H1 (cell line): ENCODE results near the gene ANO9. TPM values are rescaled to one million over a fixed set of nuclear protein-coding genes. Genes with fewer than 3 reads are reported as not detected.
A peak's percentile ranks its signal among the peaks of the same experiment; 100 is the strongest.
"Not testable (repeated sequence)": the region's sequence is repeated elsewhere in the genome, so short reads cannot be mapped to it uniquely, and the experiment has no call there.

Source experiments
- CTCF ChIA-PET: fragments of 300-600 bp; sonication (Branson Sonifier 250); formaldehyde crosslinking; loops from one replicate; lab custom pipeline; 2021; ENCODE audit not compliant: partially characterized antibody; lab: Charles Lee
- POLR2A ChIA-PET: fragments of 300-600 bp; sonication (Branson Sonifier 250); formaldehyde crosslinking; loops from one replicate; lab custom pipeline; 2021; ENCODE audit warnings: inconsistent platforms; ENCODE audit not compliant: partially characterized antibody; lab: Charles Lee
- DNase-seq, 2 experiments: peaks; one replicate each; pipeline versions ENCODE4 v3.0.0 to v3.0.0-alpha.2; 2010 to 2022; ENCODE audit warnings: low spot score in 2 of 2, low read depth in 1 of 2, mixed read lengths in 1 of 2
- FAIRE-seq: peaks from 2 replicates; lab custom pipeline; 2011; peaks lifted over from hg19 to GRCh38; lab: Jason Lieb, UNC
- H2AFZ ChIP-seq: 2 replicates; pipeline ENCODE4 v1.8.1; 2012; ENCODE audit warnings: low read length, inconsistent platforms
- H2AK5ac ChIP-seq: 2 replicates; pipeline ENCODE4 v1.6.1; 2013; ENCODE audit warnings: low read depth, low read length
- H2BK120ac ChIP-seq: replicated peaks from 2 replicates; pipeline ENCODE3; 2013; ENCODE audit warnings: low read depth, low read length, inconsistent platforms
- H2BK12ac ChIP-seq: 2 replicates; pipeline ENCODE4 v1.6.1; 2013; ENCODE audit warnings: low read depth, low read length
- H2BK15ac ChIP-seq: 2 replicates; pipeline ENCODE4 v1.6.1; 2013; ENCODE audit warnings: low read length
- H2BK20ac ChIP-seq: 2 replicates; pipeline ENCODE4 v1.6.1; 2013; ENCODE audit warnings: low read length
- H2BK5ac ChIP-seq: 2 replicates; pipeline ENCODE4 v1.6.1; 2013; ENCODE audit warnings: low read depth, low read length
- H3K14ac ChIP-seq: 2 replicates; pipeline ENCODE4 v1.6.1; 2013; ENCODE audit warnings: inconsistent platforms; ENCODE audit not compliant: insufficient read length
- H3K18ac ChIP-seq: 2 replicates; pipeline ENCODE4 v1.6.1; 2013; ENCODE audit warnings: low read length; ENCODE audit errors: extremely low read depth
- H3K23ac ChIP-seq: 2 replicates; pipeline ENCODE4 v1.6.1; 2013; ENCODE audit warnings: inconsistent platforms; ENCODE audit not compliant: insufficient read length
- H3K23me2 ChIP-seq: 2 replicates; pipeline ENCODE4 v1.6.1; 2013; ENCODE audit warnings: low read depth, low read length
- H3K27ac ChIP-seq: 2 replicates; pipeline ENCODE4 v1.6.1; 2011; ENCODE audit warnings: low read depth, low read length, inconsistent platforms
- H3K27me3 ChIP-seq, 4 experiments: replicated peaks in 1 of 4; 1 replicate in 1 of 4; 2 replicates in 3 of 4; pipeline versions ENCODE4 v1.6.1 to v1.8.1; 2011 to 2013; ENCODE audit warnings: low read length in 3 of 4, mild to moderate bottlenecking in 3 of 4, inconsistent platforms in 2 of 4, mixed read lengths in 2 of 4, moderate library complexity in 1 of 4; ENCODE audit not compliant: control insufficient read depth in 3 of 4, insufficient read depth in 3 of 4; ENCODE audit errors: extremely low read depth in 1 of 4
- H3K36me3 ChIP-seq, 4 experiments: 2 replicates each; pipeline versions ENCODE4 v1.6.1 to v1.8.1; 2011 to 2013; ENCODE audit warnings: mild to moderate bottlenecking in 4 of 4, low read length in 3 of 4, moderate library complexity in 2 of 4, control low read depth in 1 of 4, inconsistent platforms in 1 of 4; ENCODE audit not compliant: insufficient read depth in 4 of 4, control insufficient read depth in 2 of 4
- H3K4ac ChIP-seq: replicated peaks from 2 replicates; pipeline ENCODE3; 2013; ENCODE audit warnings: low read length, low read depth, mixed read lengths, inconsistent platforms; ENCODE audit not compliant: insufficient read length
- H3K4me1 ChIP-seq, 4 experiments: replicated peaks in 1 of 4; 1 replicate in 1 of 4; 2 replicates in 3 of 4; pipeline versions ENCODE4 v1.6.1 to v1.8.1; 2011 to 2013; ENCODE audit warnings: low read length in 3 of 4, inconsistent platforms in 2 of 4, mixed read lengths in 1 of 4; ENCODE audit not compliant: insufficient read depth in 4 of 4, control insufficient read depth in 3 of 4
- H3K4me2 ChIP-seq, 2 experiments: 2 replicates each; pipeline versions ENCODE4 v1.6.1 to v1.8.1; 2011 to 2013; ENCODE audit warnings: low read depth in 2 of 2, low read length in 2 of 2, control low read depth in 1 of 2, inconsistent platforms in 1 of 2, mild to moderate bottlenecking in 1 of 2; ENCODE audit not compliant: insufficient read depth in 1 of 2
- H3K4me3 ChIP-seq, 4 experiments: fragments of 200-600, 300-600 bp in 1 of 4; sonication (generic), shearing (Covaris generic), sonication (Bioruptor Twin) in 1 of 4; 2 replicates each; pipeline versions ENCODE4 v1.5.1 to v1.8.1; 2011 to 2016; ENCODE audit warnings: low read length in 4 of 4, low read depth in 3 of 4, control low read depth in 2 of 4, inconsistent platforms in 2 of 4, mild to moderate bottlenecking in 2 of 4, mixed read lengths in 1 of 4, moderate library complexity in 1 of 4; ENCODE audit not compliant: insufficient read depth in 2 of 4; ENCODE audit errors: extremely low read depth in 1 of 4
- H3K56ac ChIP-seq: replicated peaks from 2 replicates; pipeline ENCODE3; 2013; ENCODE audit warnings: low read depth, mild to moderate bottlenecking, mixed read lengths, low read length, inconsistent platforms; ENCODE audit not compliant: insufficient read length
- H3K79me1 ChIP-seq: 2 replicates; pipeline ENCODE4 v1.6.1; 2013; ENCODE audit warnings: low read depth, low read length, control low read depth
- H3K79me2 ChIP-seq, 2 experiments: 2 replicates each; pipeline versions ENCODE4 v1.6.1 to v1.8.1; 2012 to 2013; ENCODE audit warnings: low read length in 2 of 2, mild to moderate bottlenecking in 2 of 2, inconsistent platforms in 1 of 2; ENCODE audit not compliant: insufficient read depth in 2 of 2, control insufficient read depth in 1 of 2
- H3K9ac ChIP-seq, 4 experiments: replicated peaks in 1 of 4; 1 replicate in 1 of 4; 2 replicates in 3 of 4; pipeline versions ENCODE4 v1.6.1 to v1.8.1; 2011 to 2013; ENCODE audit warnings: low read depth in 3 of 4, low read length in 3 of 4, control low read depth in 2 of 4, mild to moderate bottlenecking in 2 of 4, moderate library complexity in 2 of 4, inconsistent platforms in 1 of 4; ENCODE audit errors: extremely low read depth in 1 of 4
- H3K9me3 ChIP-seq, 2 experiments: 2 replicates each; pipeline versions ENCODE4 v1.6.1 to v1.8.1; 2012 to 2013; ENCODE audit warnings: mild to moderate bottlenecking in 2 of 2, moderate library complexity in 2 of 2, control low read depth in 1 of 2, inconsistent platforms in 1 of 2, low read depth in 1 of 2, low read length in 1 of 2, mixed read lengths in 1 of 2; ENCODE audit not compliant: insufficient read depth in 2 of 2
- H4K20me1 ChIP-seq, 2 experiments: replicated peaks in 1 of 2; 2 replicates each; pipeline versions ENCODE3 to v1.8.1; 2011 to 2013; ENCODE audit warnings: inconsistent platforms in 2 of 2, low read length in 2 of 2, mild to moderate bottlenecking in 1 of 2; ENCODE audit not compliant: insufficient read depth in 2 of 2, control insufficient read depth in 1 of 2
- H4K5ac ChIP-seq: 2 replicates; pipeline ENCODE4 v1.6.1; 2013; ENCODE audit warnings: low read length, low read depth, mixed read lengths, inconsistent platforms; ENCODE audit not compliant: insufficient read length
- H4K8ac ChIP-seq: 2 replicates; pipeline ENCODE4 v1.8.0; 2013; ENCODE audit warnings: mild to moderate bottlenecking, moderate library complexity, low read length, inconsistent platforms; ENCODE audit not compliant: insufficient read depth; ENCODE audit errors: extremely low read depth
- H4K91ac ChIP-seq: replicated peaks from 2 replicates; pipeline ENCODE3; 2013; ENCODE audit warnings: low read length, mixed read lengths, inconsistent platforms; ENCODE audit not compliant: insufficient read length
- WGBS, 2 experiments: shearing (Covaris generic) in 1 of 2; methylation state at CpG; one replicate each; pipeline versions ENCODE4 v1.1.6 to v1.1.7; 2013 to 2015; ENCODE audit warnings: low lambda C conversion rate in 2 of 2, mixed read lengths in 2 of 2, inconsistent platforms in 1 of 2, low coverage in 1 of 2, missing lambda C conversion rate in 1 of 2; ENCODE audit not compliant: insufficient replicate concordance in 2 of 2, insufficient coverage in 1 of 2, insufficient read length in 1 of 2; ENCODE audit errors: extremely low coverage in 1 of 2, missing lambda C conversion rate in 1 of 2; 5-methylcytosine and 5-hydroxymethylcytosine counted together
- polyA plus RNA-seq, 7 experiments: library from polyadenylated mRNA; depleted of rRNA in 3 of 7; stranded (reverse) in 5 of 7; unstranded in 2 of 7; fragments of >200 nt in 5 of 7; fragments of 200-250 nt in 2 of 7; gene quantifications; 1 replicate in 5 of 7; 2 replicates in 1 of 7; 4 replicates in 1 of 7; pipeline versions ENCODE4 v1.2.1 to v1.2.3, GENCODE V29; 2011 to 2013; ENCODE audit warnings: missing spikeins in 2 of 7, mixed read lengths in 2 of 7
- total RNA-seq: library from RNA; stranded (reverse); fragmentation: NEBNext Ultra II Directional; extraction: Animal tissue kit (Norgen Biotek cat#: 25700); gene quantifications from 2 replicates; pipeline ENCODE4 v1.2.1, GENCODE V29; 2021

The ANO9 gene
- total and polyA plus RNA-seq, 2 of the 8 experiments (the other 6 are each of a cell fraction or from before 2014, with no cell fraction given), result 20.0 to 20.7 TPM

DNA sequence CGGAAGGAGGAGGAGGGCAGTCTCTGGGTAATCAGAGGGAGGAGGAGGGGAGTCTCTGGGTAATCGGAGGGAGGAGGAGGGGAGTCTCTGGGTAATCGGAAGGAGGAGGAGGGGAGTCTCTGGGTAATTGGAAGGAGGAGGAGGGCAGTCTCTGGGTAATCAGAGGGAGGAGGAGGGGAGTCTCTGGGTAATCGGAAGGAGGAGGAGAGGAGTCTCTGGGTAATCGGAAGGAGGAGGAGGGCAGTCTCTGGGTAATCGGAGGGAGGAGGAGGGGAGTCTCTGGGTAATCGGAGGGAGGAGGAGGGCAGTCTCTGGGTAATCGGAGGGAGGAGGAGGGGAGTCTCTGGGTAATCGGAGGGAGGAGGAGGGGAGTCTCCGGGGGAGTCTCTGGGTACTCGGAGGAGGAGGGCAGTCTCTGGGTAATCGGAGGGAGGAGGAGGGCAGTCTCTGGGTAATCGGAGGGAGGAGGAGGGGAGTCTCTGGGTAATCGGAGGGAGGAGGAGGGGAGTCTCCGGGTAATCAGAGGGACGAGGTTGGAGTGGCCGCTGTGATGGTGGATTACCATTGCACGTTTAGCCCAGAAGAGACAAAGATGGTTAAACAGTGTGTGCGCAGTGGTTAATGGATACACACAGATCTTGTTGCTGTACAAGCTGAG, 27.3 kb upstream of the ANO9 start:
- 0 out of 2 replicates have a peak overlapping the region, but pooled peaks have one; percentile 11 for H2AK5ac ChIP-seq
- H3K79me1 ChIP-seq, H3K23ac ChIP-seq, H3K56ac ChIP-seq, H4K20me1 ChIP-seq, H3K4me3 ChIP-seq, H2AFZ ChIP-seq, H3K36me3 ChIP-seq, H2BK15ac ChIP-seq, H3K27me3 ChIP-seq, H3K23me2 ChIP-seq, DNase-seq, H3K9me3 ChIP-seq, H2BK20ac ChIP-seq, H3K14ac ChIP-seq, H2BK12ac ChIP-seq, H2BK120ac ChIP-seq, FAIRE-seq, H4K5ac ChIP-seq: not testable (repeated sequence)
- H3K4ac ChIP-seq, result peak overlapping the region; percentile 7
- H4K8ac ChIP-seq, result peak overlapping the region; percentile 83
- H3K4me2 ChIP-seq, result peak overlapping the region; percentile 39 to 51; a peak in 1 of 4 replicates
- H3K9ac ChIP-seq, result peak overlapping the region in 1 of 4 experiments; percentile 46; a peak in 2 of 7 replicates
- POLR2A ChIA-PET, result interaction anchor here (0.5 to 1.2 kb wide), 2 partner anchors 37 to 58 kb away, joined by 3 read pairs; no protein-coding TSS in a partner anchor
- H3K4me1 ChIP-seq, result peaks cover 0 to 12% (median 5%) of the 10 kb centered on the region in 4 experiments; a peak in 6 of 7 replicates
- peak overlapping the region; percentile 77 for H3K27ac ChIP-seq
- H2BK5ac ChIP-seq, result 0 out of 2 replicates have a peak overlapping the region, but pooled peaks have one; percentile 9
- CTCF ChIA-PET, result interaction anchor here (1.0 to 1.2 kb wide), 4 partner anchors 20 to 33 kb away, joined by 3 to 8 read pairs (median 4); partner anchors contain the start of gene ANO9
- peaks cover 0 to 25% of the 10 kb centered on the region in 2 experiments; a peak in 2 of 4 replicates for H3K79me2 ChIP-seq
- WGBS, 2 experiments, result 73% methylated on average over 13 of the region's 19 CpGs; no CpG with 5 or more reads in 1 of the 2 experiments
- peak overlapping the region; percentile 29 for H4K91ac ChIP-seq
- H3K18ac ChIP-seq, result peak overlapping the region; percentile 96
